Measurements from ENCODE around the gene PSME2. TPM values are rescaled to one million over a fixed set of nuclear protein-coding genes. Genes with fewer than 3 reads are reported as not detected.

The PSME2 gene
- total RNA-seq, 1 experiment from 2014 or later: 142 TPM

- CTCF ChIA-PET: no interaction called here
- Mint-ChIP-seq H3K4me1 (ENCODE audit: low read depth, unreplicated experiment) (peaks cover 6% of the 10 kb centered on the region), H3K4me3 (ENCODE audit: unreplicated experiment) (no peak overlapping the region), H3K36me3 (ENCODE audit: insufficient read depth, unreplicated experiment) (peaks cover 31% of the 10 kb centered on the region), H3K27ac (ENCODE audit: unreplicated experiment) (no peak overlapping the region), H3K9me3 (ENCODE audit: unreplicated experiment) (no peaks in the 10 kb centered on the region), H3K27me3 (ENCODE audit: insufficient read depth, unreplicated experiment) (no peaks in the 10 kb centered on the region)
- H3K27me3 ChIP-seq (replicated peaks; ENCODE audit: control insufficient read depth, insufficient read depth, low read length): no peaks in the 10 kb centered on the region
- no peaks in the 10 kb centered on the region for H3K9me3 ChIP-seq
- H3K36me3 ChIP-seq (ENCODE audit: control insufficient read depth, insufficient read depth, low read length): peaks cover 4% of the 10 kb centered on the region
- no peak overlapping the region for H3K4me3 ChIP-seq (ENCODE audit: low read depth, low read length)
- POLR2A ChIA-PET: no interaction called here
- TF ChIP-seq CTCF (IDR thresholded peaks at IDR 0.05; ENCODE audit: insufficient read depth in 1 of 2, low read depth in 1 of 2, low read length in 1 of 2, severe bottlenecking in 1 of 2, unreplicated experiment in 1 of 2): no peak
- BruUV-seq (replicated peaks): no TSS peak
- intact Hi-C loops (cut with micrococcal nuclease; ENCODE audit: unreplicated experiment): no loop called here
- peaks cover 12% of the 10 kb centered on the region for H3K4me1 ChIP-seq
- no peak for DNase-seq
Observed at GRCh38 chr14:24164518-24164991, 18.1 kb upstream of the PSME2 start.

- H3K36me3 ChIP-seq (ENCODE audit: control insufficient read depth, insufficient read depth, low read length): peaks cover 2% of the 10 kb centered on the region
- Mint-ChIP-seq H3K9me3 (ENCODE audit: unreplicated experiment) (no peaks in the 10 kb centered on the region), H3K4me1 (ENCODE audit: low read depth, unreplicated experiment) (peaks cover 6% of the 10 kb centered on the region), H3K4me3 (ENCODE audit: unreplicated experiment) (peak overlapping the region; percentile 77), H3K27me3 (ENCODE audit: insufficient read depth, unreplicated experiment) (no peaks in the 10 kb centered on the region), H3K27ac (ENCODE audit: unreplicated experiment) (no peak overlapping the region), H3K36me3 (ENCODE audit: insufficient read depth, unreplicated experiment) (peaks cover 38% of the 10 kb centered on the region)
- TF ChIP-seq CTCF (IDR thresholded peaks at IDR 0.05; ENCODE audit: insufficient read depth in 1 of 2, low read depth in 1 of 2, low read length in 1 of 2, severe bottlenecking in 1 of 2, unreplicated experiment in 1 of 2): no peak
- no peaks in the 10 kb centered on the region for H3K27me3 ChIP-seq (replicated peaks; ENCODE audit: control insufficient read depth, insufficient read depth, low read length)
- H3K4me1 ChIP-seq: peaks cover 12% of the 10 kb centered on the region
- intact Hi-C loops (cut with micrococcal nuclease; ENCODE audit: unreplicated experiment): no loop called here
- no peaks in the 10 kb centered on the region for H3K9me3 ChIP-seq
- no peak overlapping the region for H3K4me3 ChIP-seq (ENCODE audit: low read depth, low read length)
- ChIA-PET POLR2A (interaction anchor here (0.6 to 2.5 kb wide), 5 partner anchors 15 to 106 kb away, joined by 3 to 16 read pairs (median 7); partner anchors contain the start of genes DCAF11, NRL, PSME1 and PSME2), CTCF (interaction anchor here (0.7 to 2.3 kb wide), 3 partner anchors 15 to 58 kb away, joined by 6 to 47 read pairs (median 26); partner anchors contain the start of genes DCAF11, NRL, PSME2 and RNF31)
- no peak for DNase-seq
- no TSS peak for BruUV-seq (replicated peaks)
Observed at GRCh38 chr14:24162093-24162492, 15.7 kb upstream of the PSME2 start.

GRCh38 chr14:24160850-24161804 lies 14.7 kb upstream of the PSME2 start, which contains the start of gene IRF9:
IRF9 (plus strand) TSS chr14:24161265; CDS start chr14:24162145, 880 bp downstream.
- Mint-ChIP-seq H3K27me3 (ENCODE audit: insufficient read depth, unreplicated experiment) (no peaks in the 10 kb centered on the region), H3K27ac (ENCODE audit: unreplicated experiment) (peak within 1 kb of the TSS; percentile 82), H3K36me3 (ENCODE audit: insufficient read depth, unreplicated experiment) (peaks cover 45% of the 10 kb centered on the region), H3K9me3 (ENCODE audit: unreplicated experiment) (no peaks in the 10 kb centered on the region), H3K4me3 (ENCODE audit: unreplicated experiment) (peak within 1 kb of the TSS; percentile 77), H3K4me1 (ENCODE audit: low read depth, unreplicated experiment) (peaks cover 6% of the 10 kb centered on the region)
- BruUV-seq (replicated peaks): TSS peak; percentile 62
- ChIA-PET POLR2A (interaction anchor here (0.6 to 2.5 kb wide), 8 partner anchors 10 to 107 kb away, joined by 3 to 16 read pairs (median 6); partner anchors contain the start of genes DCAF11, EMC9, NRL and PCK2), CTCF (interaction anchor here (0.6 to 2.3 kb wide), 20 partner anchors 11 to 1183 kb away, joined by 3 to 47 read pairs (median 4); partner anchors contain the start of genes CHMP4A, CIDEB, DCAF11 and EMC9)
- Histone ChIP-seq H3K4me3 (ENCODE audit: low read depth, low read length) (peak within 1 kb of the TSS; percentile 29), H3K27me3 (replicated peaks; ENCODE audit: control insufficient read depth, insufficient read depth, low read length) (no peaks in the 10 kb centered on the region), H3K36me3 (ENCODE audit: control insufficient read depth, insufficient read depth, low read length) (peaks cover 2% of the 10 kb centered on the region), H3K9me3 (no peaks in the 10 kb centered on the region), H3K4me1 (peaks cover 12% of the 10 kb centered on the region)
- intact Hi-C loops (cut with micrococcal nuclease; ENCODE audit: unreplicated experiment): loop anchor here (1.0 kb wide), 7 partner anchors 14 to 147 kb away; partner anchors contain the start of genes DCAF11, EMC9, IPO4 and NRL
- DNase-seq: peak; percentile 95 to 96
- TF ChIP-seq CTCF (IDR thresholded peaks at IDR 0.05; ENCODE audit: insufficient read depth in 1 of 2, low read depth in 1 of 2, low read length in 1 of 2, severe bottlenecking in 1 of 2, unreplicated experiment in 1 of 2): peak; percentile 88
